ENCODE measurements around the gene FA2H. TPM values are rescaled to one million over a fixed set of nuclear protein-coding genes. Genes with fewer than 3 reads are reported as not detected.

FA2H gene
- total RNA-seq, 6 experiments from 2014 or later: 0.19 to 1.2 (median 0.22) TPM; not detected in 3

DNA sequence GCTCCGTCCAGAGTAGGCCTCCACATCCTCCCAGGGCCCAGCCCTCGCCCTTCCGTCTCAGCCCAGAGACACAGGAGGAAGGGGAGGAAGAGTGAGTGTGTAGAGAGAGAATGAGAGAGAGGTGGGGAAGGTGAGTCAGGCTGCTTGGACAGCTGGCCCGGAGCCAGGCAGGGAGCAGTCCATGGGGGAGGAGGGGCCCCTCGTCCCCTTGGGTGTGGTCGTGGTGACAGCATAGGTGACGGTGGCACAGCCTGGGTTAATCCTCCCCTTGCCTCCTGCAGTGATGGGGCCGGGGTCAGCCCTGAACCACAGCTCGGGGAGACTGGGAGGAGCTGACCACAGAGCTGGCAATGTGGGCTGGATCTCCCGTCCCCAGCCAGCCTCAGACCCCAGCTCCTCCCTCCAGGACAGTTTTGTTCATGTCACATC, 36.5 kb downstream of the FA2H start:
- ATAC-seq (peak in 1 of 4 donors; percentile 22), DNase-seq (peak in 1 of 3 donors; percentile 47)
- intact Hi-C loops (cut with DNase I): no loop called here
- Histone ChIP-seq H3K9me3 (no peaks in the 10 kb centered on the region), H3K4me1 (no peaks in the 10 kb centered on the region), H3K4me3 (no peak overlapping the region), H3K27me3 (no peaks in the 10 kb centered on the region), H3K27ac (no peak overlapping the region), H3K36me3 (no peaks in the 10 kb centered on the region)
- WGBS (ENCODE audit: insufficient coverage, low coverage, low lambda C conversion rate, missing lambda C conversion rate): 13% methylated on average over 3 of the region's 10 CpGs
- TF ChIP-seq POLR2A (IDR thresholded peaks at IDR 0.05): no peak
- TF ChIP-seq CTCF (IDR thresholded peaks at IDR 0.05): no peak

GRCh38 chr16:74737521-74737920, 37.1 kb downstream of the FA2H start:
- no peaks in the 10 kb centered on the region for H3K36me3 ChIP-seq
- no peaks in the 10 kb centered on the region for H3K27me3 ChIP-seq
- H3K4me3 ChIP-seq: no peak overlapping the region
- no peaks in the 10 kb centered on the region for H3K4me1 ChIP-seq
- H3K27ac ChIP-seq: no peak overlapping the region
- H3K9me3 ChIP-seq: no peaks in the 10 kb centered on the region
- intact Hi-C loops (cut with DNase I): no loop called here
- ATAC-seq (no peak), DNase-seq (peak in 1 of 3 donors; percentile 23)
- 68% methylated on average over 6 of the region's 6 CpGs for WGBS (ENCODE audit: insufficient coverage, low coverage, low lambda C conversion rate, missing lambda C conversion rate)
- TF ChIP-seq POLR2A (IDR thresholded peaks at IDR 0.05): no peak
- no peak for TF ChIP-seq CTCF (IDR thresholded peaks at IDR 0.05)

- Histone ChIP-seq H3K36me3 (no peaks in the 10 kb centered on the region), H3K27me3 (no peaks in the 10 kb centered on the region), H3K27ac (no peak overlapping the region), H3K9me3 (no peaks in the 10 kb centered on the region), H3K4me1 (no peaks in the 10 kb centered on the region), H3K4me3 (no peak overlapping the region)
- peak in 1 of 3 donors; percentile 33 for DNase-seq
- ATAC-seq: no peak
- WGBS (ENCODE audit: insufficient coverage, low coverage, low lambda C conversion rate, missing lambda C conversion rate): 78% methylated on average over 6 of the region's 9 CpGs
- no peak for TF ChIP-seq CTCF (IDR thresholded peaks at IDR 0.05)
- intact Hi-C loops (cut with DNase I): no loop called here
Measured at GRCh38 chr16:74736531-74737157, 38.0 kb downstream of the FA2H start.

GRCh38 chr16:74735554-74735953, 39.1 kb downstream of the FA2H start:
- no peak for DNase-seq

More at GRCh38 chr16:74735554-74735953, 39.1 kb downstream of the FA2H start:
- intact Hi-C loops (cut with DNase I): no loop called here
- Histone ChIP-seq H3K4me1 (no peaks in the 10 kb centered on the region), H3K27me3 (no peaks in the 10 kb centered on the region), H3K9me3 (no peaks in the 10 kb centered on the region), H3K27ac (no peak overlapping the region), H3K4me3 (no peak overlapping the region), H3K36me3 (no peaks in the 10 kb centered on the region)
- TF ChIP-seq CTCF (IDR thresholded peaks at IDR 0.05) (no peak), POLR2A (IDR thresholded peaks at IDR 0.05) (no peak)
- ATAC-seq: no peak
- 89% methylated on average over 3 of the region's 3 CpGs for WGBS (ENCODE audit: insufficient coverage, low coverage, low lambda C conversion rate, missing lambda C conversion rate)

Measured in right lobe of liver (tissue), 6 donors.